Measurements from ENCODE around the gene GLT8D2.

Gene GLT8D2

GRCh38 chr12:104049903-104050356, at the start of gene GLT8D2:
Gene GLT8D2, minus strand, starts transcription at chr12:104050187. Its CDS starts 30,539 bp downstream, at chr12:104019648.
- peak; percentile 16 for DNase-seq

- DNase-seq, result no peak
Measured at GRCh38 chr12:104097954-104098353, 48.0 kb upstream of the GLT8D2 start.

- no peak for DNase-seq
Measured at GRCh38 chr12:104095289-104095688, 45.3 kb upstream of the GLT8D2 start.

- no peak for DNase-seq
Measured at GRCh38 chr12:104094284-104094683, 44.3 kb upstream of the GLT8D2 start.

- no peak for DNase-seq
Measured at GRCh38 chr12:104091136-104091535, 41.1 kb upstream of the GLT8D2 start.

- DNase-seq, result no peak
Measured at GRCh38 chr12:104090685-104091084, 40.7 kb upstream of the GLT8D2 start.

- no peak for DNase-seq
Measured at GRCh38 chr12:104083769-104084475, 33.9 kb upstream of the GLT8D2 start.

- no peak for DNase-seq
Measured at GRCh38 chr12:104080764-104081163, 30.8 kb upstream of the GLT8D2 start.

GRCh38 chr12:104079024-104079423, 29.0 kb upstream of the GLT8D2 start:
- DNase-seq, result no peak

- DNase-seq, result no peak
Measured at GRCh38 chr12:104073699-104074098, 23.7 kb upstream of the GLT8D2 start.

GRCh38 chr12:104072099-104072498, 22.1 kb upstream of the GLT8D2 start:
- DNase-seq, result no peak

- no peak for DNase-seq
Measured at GRCh38 chr12:104064842-104065427, 14.9 kb upstream of the GLT8D2 start.

GRCh38 chr12:104064031-104064841, 14.2 kb upstream of the GLT8D2 start, which contains the start of gene HCFC2:
Gene HCFC2, plus strand, starts transcription at chr12:104064531. Its CDS starts 30 bp downstream, at chr12:104064561.
- peak; percentile 84 for DNase-seq

- peak; percentile 42 for DNase-seq
Measured at GRCh38 chr12:104063712-104064030, 13.7 kb upstream of the GLT8D2 start.

- no peak for DNase-seq
Measured at GRCh38 chr12:104060791-104061190, 10.8 kb upstream of the GLT8D2 start.

GRCh38 chr12:104059963-104060362, 10.0 kb upstream of the GLT8D2 start:
- DNase-seq, result no peak

- DNase-seq, result no peak
Measured at GRCh38 chr12:104058802-104059201, 8.8 kb upstream of the GLT8D2 start.

- DNase-seq, result no peak
Measured at GRCh38 chr12:104057771-104058197, 7.8 kb upstream of the GLT8D2 start.

GRCh38 chr12:104056419-104056972, 6.5 kb upstream of the GLT8D2 start:
- DNase-seq, result no peak

- DNase-seq, result no peak
Measured at GRCh38 chr12:104055686-104056388, 5.8 kb upstream of the GLT8D2 start.

GRCh38 chr12:104054681-104055346, 4.8 kb upstream of the GLT8D2 start:
- no peak for DNase-seq

GRCh38 chr12:104050436-104050835, 449 bp upstream of the GLT8D2 start:
- DNase-seq, result no peak
